ENCODE results near the gene OSCP1.
"Not testable (repeated sequence)": the region's sequence is repeated elsewhere in the genome, so short reads cannot be mapped to it uniquely, and the experiment has no call there.

OSCP1 gene, protein sequence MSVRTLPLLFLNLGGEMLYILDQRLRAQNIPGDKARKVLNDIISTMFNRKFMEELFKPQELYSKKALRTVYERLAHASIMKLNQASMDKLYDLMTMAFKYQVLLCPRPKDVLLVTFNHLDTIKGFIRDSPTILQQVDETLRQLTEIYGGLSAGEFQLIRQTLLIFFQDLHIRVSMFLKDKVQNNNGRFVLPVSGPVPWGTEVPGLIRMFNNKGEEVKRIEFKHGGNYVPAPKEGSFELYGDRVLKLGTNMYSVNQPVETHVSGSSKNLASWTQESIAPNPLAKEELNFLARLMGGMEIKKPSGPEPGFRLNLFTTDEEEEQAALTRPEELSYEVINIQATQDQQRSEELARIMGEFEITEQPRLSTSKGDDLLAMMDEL

DNA sequence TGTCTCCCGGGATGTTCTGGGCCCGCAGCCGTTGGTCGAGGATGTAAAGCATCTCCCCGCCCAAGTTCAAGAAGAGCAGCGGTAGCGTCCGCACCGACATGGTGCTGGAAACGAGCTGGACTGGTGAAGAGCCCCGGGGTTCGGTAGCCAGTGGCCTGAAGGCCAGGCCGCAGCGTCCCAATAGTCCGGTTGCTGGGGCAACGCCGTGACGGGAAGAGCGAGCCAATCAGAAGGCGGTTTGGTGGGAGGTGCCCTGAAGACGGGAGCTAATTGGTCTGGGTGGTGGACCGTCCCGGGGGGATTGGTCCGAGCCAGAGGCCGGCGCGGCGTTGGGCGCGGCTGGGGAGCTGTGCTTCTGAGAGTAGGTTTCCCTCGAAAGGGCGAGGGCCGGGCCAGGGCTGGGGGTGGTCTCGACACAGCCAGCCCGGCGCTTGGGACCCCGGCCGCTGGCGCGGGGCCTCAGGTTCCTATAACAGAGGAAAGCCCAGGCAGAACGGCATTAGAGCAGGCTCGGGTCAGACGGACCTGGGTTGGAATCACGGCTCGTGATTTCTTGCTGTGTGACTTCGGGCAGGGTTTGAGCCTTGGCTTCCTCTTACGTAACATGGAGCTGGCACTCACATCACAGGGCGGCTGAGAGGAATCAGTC, at the start of gene OSCP1:
OSCP1 (minus strand) TSS at position 182 of the 649 bp plus-strand sequence; CDS start at position 100, 82 bp downstream.
- DNase-seq: peak; percentile 97

- DNase-seq: no peak
Observed at GRCh38 chr1:36497207-36497606, 47.0 kb upstream of the OSCP1 start.

- DNase-seq: no peak
Observed at GRCh38 chr1:36494971-36495370, 44.7 kb upstream of the OSCP1 start.

- DNase-seq: no peak
Observed at GRCh38 chr1:36493524-36493923, 43.3 kb upstream of the OSCP1 start.

DNA sequence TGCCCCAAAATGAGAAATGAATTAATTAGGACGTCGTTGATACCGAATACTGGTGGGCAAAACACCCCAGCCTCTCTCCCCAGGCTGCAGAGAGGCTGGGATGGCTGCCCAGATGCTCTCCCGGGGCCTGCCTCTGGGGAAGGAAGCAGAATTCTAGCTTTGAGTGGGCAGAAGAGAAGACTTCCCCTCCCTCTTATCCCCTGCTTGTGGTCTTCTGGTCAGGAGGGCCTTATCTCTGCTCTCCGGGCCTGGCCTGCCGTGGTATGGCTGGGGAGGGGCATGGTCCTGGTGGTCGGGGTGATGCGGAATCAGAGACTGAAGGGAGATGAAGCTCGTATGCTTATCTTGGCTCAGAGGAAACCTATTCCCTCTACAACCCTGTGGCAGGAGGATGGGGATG, 42.2 kb upstream of the OSCP1 start:
- no peak for DNase-seq

GRCh38 chr1:36489258-36490051, 39.2 kb upstream of the OSCP1 start:
- DNase-seq: not testable (repeated sequence)

- DNase-seq: no peak
Observed at GRCh38 chr1:36487906-36488305, 37.7 kb upstream of the OSCP1 start.

DNA sequence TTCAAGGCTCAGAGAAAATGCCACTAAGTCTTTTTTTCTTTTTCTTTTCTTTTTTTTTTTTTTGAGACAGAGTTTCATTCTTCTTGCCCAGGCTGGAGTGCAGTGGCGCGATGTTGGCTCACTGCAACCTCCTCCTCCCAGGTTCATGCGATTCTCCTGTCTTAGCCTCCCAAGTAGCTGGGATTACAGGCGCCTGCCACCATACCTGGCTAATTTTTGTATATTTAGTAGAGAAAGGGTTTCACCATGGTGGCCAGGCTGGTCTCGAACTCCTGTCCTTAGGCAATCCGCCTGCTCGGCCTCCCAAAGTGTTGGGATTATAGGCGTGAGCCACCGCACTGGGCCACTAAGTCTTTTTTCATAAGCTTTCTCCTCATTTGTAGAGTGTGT, 37.1 kb upstream of the OSCP1 start:
- not testable (repeated sequence) for DNase-seq

DNA sequence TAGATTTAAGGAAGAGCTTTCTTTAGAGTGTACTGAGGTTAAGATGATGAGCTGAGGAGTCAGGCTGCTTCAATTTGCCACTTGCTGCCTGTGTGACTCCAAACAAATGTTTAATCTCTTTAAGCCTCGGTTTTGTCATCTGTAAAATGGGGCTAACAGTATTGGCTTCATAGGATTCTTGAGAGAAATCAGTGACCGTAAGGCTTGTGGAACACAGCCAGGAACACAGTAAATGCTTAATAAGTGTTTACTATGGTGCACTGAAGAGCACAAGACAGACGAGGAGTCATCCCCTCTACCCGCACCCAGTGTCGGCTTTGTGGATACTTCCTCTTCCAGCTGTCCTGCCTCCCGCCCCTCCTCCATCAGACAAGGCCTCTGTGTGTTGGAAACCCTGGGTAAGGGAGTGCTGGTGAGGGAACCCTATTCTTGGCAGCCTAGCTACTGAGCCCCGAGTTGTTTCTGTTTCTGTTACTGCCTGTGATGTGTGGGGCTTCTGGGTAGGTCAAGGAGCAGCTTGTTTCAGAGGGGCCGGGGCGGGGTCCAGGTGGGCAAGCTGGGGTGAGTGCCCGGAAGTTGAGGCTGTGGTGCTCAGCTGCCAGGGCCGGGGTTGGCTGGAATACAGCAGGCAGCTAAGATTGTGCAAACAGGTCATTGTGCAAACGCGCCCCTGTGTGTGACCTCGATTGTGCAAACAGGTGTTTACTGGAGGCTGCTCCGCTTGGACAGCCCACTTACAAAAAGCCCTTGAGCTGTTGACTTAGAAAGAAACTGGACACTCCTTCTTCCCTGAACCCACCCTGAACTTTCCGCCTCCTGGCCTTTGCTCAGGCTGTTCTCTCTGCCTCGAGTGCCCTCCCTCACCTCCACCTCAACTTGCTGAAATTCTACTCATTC, 36.4 kb upstream of the OSCP1 start:
- no peak for DNase-seq

DNA sequence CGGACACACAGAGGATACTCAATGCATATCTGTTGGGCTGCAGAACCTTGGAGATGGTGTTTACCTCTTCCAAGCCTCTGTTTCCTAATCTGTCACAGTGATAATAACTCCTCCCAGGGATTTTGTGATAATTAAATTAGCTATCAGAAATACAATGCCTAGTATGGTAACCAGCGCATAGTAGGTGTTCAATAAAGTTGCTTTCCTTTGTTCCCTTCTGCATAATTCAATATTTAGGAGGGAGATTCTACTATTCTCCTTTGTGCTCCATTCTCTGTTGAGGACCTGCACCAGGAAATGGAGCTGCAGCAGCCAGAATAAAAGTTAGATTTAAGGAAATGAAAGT, 35.8 kb upstream of the OSCP1 start:
- no peak for DNase-seq

DNA sequence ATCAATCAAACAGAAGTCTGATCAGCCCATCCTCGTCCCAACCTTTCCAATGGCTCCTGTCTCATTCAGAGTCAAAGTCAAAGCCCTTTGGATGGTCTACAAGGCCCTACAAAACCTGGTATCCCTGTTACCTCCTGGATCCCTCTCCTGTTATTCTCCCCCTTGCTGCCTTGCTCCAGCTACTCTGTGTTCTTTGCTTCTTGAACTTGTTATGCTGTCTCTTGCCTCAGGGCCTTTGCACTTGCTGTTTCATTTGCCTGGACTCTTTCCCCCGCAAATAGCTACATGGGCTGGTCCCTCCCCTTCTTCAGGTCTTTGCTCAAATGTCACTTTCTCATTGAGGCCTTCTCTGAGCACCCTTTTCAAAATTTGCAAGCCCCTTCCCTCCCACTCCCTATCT, 33.8 kb upstream of the OSCP1 start:
- DNase-seq: no peak

GRCh38 chr1:36482724-36483388, 32.6 kb upstream of the OSCP1 start, which contains the start of gene CSF3R:
Gene CSF3R (minus strand): TSS chr1:36482913. CDS start chr1:36479496, 3,417 bp downstream.
- no peak for DNase-seq

DNA sequence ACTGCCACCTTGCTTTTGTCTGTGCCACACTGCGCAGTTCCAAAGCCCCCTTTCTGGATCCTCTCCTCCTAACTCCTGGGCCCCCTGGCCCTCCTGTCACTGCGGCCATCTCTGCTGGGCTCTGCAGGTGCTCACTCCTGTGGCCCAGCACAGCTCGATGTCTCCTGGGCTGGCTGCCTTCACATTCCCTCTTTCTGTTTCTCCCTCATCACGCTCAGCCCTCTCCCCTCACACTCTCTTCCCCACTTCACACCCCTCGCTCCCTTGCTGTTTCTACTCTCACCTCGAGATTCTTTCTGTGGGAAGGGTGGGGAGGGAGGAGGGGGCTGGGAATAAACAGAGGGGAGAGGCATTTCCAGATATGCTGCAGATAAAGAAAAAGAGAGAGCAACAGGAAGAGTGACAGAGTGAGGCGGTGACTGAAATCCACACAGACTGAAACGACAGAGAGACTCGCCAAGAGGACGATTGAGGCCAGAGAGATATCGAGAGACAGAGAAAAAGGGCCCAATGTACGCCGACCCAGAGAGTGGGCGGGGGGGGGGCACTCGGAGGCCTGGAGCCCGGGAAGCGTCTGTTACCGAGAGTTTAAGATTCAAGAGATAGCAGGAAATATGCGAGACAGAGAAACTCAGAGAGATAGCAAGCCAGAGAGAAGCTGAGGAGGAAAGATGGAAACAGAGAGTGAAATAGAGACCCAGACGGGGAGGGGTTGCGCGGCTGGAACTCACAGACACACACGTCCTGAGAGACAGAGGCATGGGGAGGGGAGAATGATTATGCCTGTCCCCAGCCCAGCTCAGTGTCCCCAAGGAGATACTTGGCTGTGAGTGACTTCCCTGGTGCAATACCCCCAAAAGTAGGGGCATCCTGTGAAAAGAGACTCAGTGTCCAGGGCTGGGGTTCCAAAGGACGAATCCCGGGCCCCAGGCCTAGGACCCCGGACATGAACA, 31.8 kb upstream of the OSCP1 start:
- DNase-seq: no peak

DNA sequence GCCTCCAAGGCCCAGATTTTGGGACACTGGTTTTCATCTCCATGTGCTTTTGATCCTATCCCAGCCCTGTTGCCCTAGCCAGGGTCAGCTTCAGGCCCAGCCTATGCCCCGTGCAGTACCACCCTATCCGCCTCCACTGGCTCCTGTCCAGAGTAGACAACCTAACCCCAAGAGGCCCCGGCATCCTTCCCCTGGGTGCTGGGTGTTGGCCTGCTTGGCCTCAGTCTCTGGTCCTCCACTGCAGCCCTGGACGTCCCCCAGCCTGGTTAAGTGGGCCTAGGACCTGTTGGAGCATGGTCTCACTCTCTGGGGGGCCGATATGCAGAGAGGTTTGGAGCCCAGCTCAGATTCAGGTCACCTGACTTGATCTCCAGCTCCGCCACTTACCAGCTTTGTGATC, 30.8 kb upstream of the OSCP1 start:
- DNase-seq: no peak

- no peak for DNase-seq
Observed at GRCh38 chr1:36480161-36480560, 29.9 kb upstream of the OSCP1 start.

GRCh38 chr1:36479505-36480051, 29.3 kb upstream of the OSCP1 start:
- no peak for DNase-seq

GRCh38 chr1:36477615-36478014, 27.4 kb upstream of the OSCP1 start:
- DNase-seq: not testable (repeated sequence)

DNA sequence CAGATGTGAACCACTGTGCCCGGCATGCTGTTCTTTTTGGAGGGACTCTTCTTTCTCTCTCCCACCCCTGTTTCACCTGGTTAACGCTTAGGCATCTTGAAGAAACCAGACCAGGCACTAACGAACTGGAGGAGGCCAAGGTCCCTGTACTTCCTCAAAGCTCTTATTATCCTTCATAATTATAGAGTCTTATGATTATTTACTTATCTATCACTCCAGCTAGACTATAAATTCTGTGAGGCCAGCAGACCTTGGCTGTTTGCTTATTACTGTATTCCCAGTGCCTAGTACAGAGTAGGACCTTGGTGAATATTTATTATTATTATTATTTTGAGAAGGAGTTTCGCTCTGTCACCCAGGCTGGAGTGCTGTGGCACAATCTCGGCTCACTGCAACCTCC, 26.7 kb upstream of the OSCP1 start:
- DNase-seq: no peak

DNA sequence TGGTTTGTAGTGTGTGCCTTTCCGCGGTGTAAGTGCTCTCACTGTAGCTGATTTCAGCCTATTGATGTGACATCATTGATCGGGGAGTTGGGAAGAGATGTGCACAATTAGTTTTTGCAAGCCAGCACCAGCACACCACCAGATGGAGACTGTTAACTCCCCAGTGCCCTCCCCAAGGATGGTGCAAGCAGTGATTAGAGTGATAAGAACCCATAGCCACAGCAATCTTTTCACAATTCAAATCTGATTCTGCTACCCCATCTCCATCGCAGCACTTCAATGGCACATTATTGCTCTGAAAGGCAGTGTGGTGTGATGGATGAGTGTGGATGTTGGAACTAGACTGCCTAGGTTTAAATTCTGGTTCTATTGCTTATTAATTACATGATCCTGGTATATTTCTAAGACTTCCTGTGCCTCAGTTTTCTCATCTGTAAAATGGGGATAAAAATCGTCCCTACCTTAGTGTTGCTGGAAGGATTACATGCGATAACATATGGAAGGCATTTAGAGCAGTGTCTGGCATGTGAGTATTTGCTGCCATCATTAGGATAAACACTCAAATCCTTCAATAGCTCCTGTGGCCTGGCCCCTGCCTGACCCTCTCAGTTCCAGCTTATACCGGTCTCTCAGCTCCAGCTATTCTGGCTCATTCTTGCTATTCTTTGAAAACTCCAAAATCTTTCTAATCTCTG, 25.8 kb upstream of the OSCP1 start:
- DNase-seq: no peak

DNA sequence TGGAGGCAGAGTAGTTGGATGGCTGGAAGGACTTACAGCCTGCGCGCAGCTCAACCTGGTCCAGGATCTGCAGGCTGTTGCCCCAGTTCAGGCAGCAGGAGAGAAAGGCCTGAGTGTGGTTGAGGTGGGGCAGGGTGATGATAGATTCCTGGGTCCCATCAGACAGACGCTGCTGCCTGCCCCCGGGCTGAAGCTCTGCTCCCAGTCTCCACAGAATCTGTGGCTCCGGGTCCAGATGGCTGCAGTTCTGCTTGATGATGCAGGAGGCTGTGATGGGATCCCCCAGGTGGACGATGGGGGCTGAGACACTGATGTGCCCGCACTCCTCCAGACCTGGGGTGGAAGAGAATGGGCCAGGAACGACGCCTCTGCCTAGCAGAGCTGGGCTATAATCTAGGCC, 25.1 kb upstream of the OSCP1 start:
- DNase-seq: no peak
